Esophagus (tissue), 2 donors: ENCODE data around the gene PAX3. TPM values are rescaled to one million over a fixed set of nuclear protein-coding genes. Genes with fewer than 3 reads are reported as not detected.

Experiments
- H3K27ac ChIP-seq, 2 donors: one replicate each; pipeline ENCODE4 v1.5.1; 2013; ENCODE audit warnings: low read depth in 2 of 2, mild to moderate bottlenecking in 2 of 2, inconsistent platforms in 1 of 2, low read length in 1 of 2, moderate library complexity in 1 of 2
- H3K27me3 ChIP-seq, 2 donors: one replicate each; pipeline ENCODE4 v1.6.1; 2013; ENCODE audit warnings: low read length in 2 of 2, control low read depth in 1 of 2, mild to moderate bottlenecking in 1 of 2; ENCODE audit not compliant: insufficient read depth in 2 of 2, control insufficient read depth in 1 of 2
- H3K36me3 ChIP-seq, 2 donors: one replicate each; pipeline ENCODE4 v1.6.1; 2013; ENCODE audit warnings: low read length in 1 of 2; ENCODE audit not compliant: control insufficient read depth in 2 of 2, insufficient read depth in 2 of 2
- H3K4me1 ChIP-seq, 2 donors: one replicate each; pipeline ENCODE4 v1.6.1; 2013; ENCODE audit warnings: low read length in 1 of 2; ENCODE audit not compliant: control insufficient read depth in 2 of 2, insufficient read depth in 2 of 2
- H3K4me3 ChIP-seq, 2 donors: one replicate each; pipeline ENCODE4 v1.5.1; 2013; ENCODE audit warnings: low read length in 2 of 2, mild to moderate bottlenecking in 2 of 2, low read depth in 1 of 2, moderate library complexity in 1 of 2
- H3K9me3 ChIP-seq, 2 donors: one replicate each; pipeline ENCODE4 v1.6.1; 2013; ENCODE audit warnings: mild to moderate bottlenecking in 2 of 2, low read depth in 1 of 2, low read length in 1 of 2, moderate library complexity in 1 of 2; ENCODE audit not compliant: control insufficient read depth in 2 of 2, insufficient read depth in 1 of 2
- WGBS, 2 donors: extraction: QIAGEN DNeasy Blood & Tissue Kit; methylation state at CpG; one replicate each; pipeline ENCODE4 v1.1.7; 2013; 5-methylcytosine and 5-hydroxymethylcytosine counted together
- polyA plus RNA-seq, 2 donors: library from polyadenylated mRNA; stranded (reverse); fragments of 200-250 nt; gene quantifications; one replicate each; pipeline ENCODE4 v1.2.3, GENCODE V29; 2013
- donor health status: healthy with polysubstance abuse.
- donor health status: Bipolar disorder and iron deficiency.

Gene PAX3
- polyA plus RNA-seq, 2 donors = not detected

DNA sequence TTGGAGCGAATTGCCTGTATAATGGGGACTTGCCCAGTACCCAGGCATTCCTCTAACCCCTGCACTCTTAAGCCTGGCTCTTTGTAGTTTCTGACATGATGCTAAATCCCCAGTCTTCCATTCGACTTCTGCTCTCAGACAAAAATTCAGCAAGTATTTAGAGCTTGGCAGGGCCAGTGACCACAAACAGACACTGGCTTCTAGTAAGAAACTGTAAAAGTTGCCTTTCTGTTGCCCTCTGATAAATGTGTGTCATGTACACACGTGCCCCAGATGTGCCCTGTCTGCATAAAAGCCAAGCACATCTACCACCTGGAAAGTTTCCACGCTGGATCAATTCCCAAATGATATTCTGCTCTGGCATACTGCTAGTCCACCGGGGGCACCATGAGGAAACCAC, 18.0 kb downstream of the PAX3 start:
- Histone ChIP-seq H3K36me3 (no peaks in the 10 kb centered on the region), H3K27ac (no peak overlapping the region), H3K9me3 (no peaks in the 10 kb centered on the region), H3K27me3 (peaks cover 0 to 5% of the 10 kb centered on the region in 2 donors), H3K4me3 (no peak overlapping the region), H3K4me1 (no peaks in the 10 kb centered on the region)
- 49 to 51% methylated on average over 5 of the region's 5 CpGs for WGBS, 2 donors

GRCh38 chr2:222272446-222273015, 26.3 kb downstream of the PAX3 start:
- no peaks in the 10 kb centered on the region for H3K27me3 ChIP-seq
- H3K27ac ChIP-seq = no peak overlapping the region
- H3K4me3 ChIP-seq = no peak overlapping the region
- no peaks in the 10 kb centered on the region for H3K9me3 ChIP-seq
- H3K36me3 ChIP-seq = no peaks in the 10 kb centered on the region
- H3K4me1 ChIP-seq = no peaks in the 10 kb centered on the region
- 37 to 38% methylated on average over 4 of the region's 4 CpGs for WGBS, 2 donors

GRCh38 chr2:222271854-222272253, 26.9 kb downstream of the PAX3 start:
- Histone ChIP-seq H3K4me3 (no peak overlapping the region), H3K27me3 (no peaks in the 10 kb centered on the region), H3K4me1 (no peaks in the 10 kb centered on the region), H3K27ac (no peak overlapping the region), H3K9me3 (no peaks in the 10 kb centered on the region), H3K36me3 (no peaks in the 10 kb centered on the region)
- 64 to 65% methylated on average over 5 of the region's 5 CpGs for WGBS, 2 donors

GRCh38 chr2:222270396-222270795, 28.4 kb downstream of the PAX3 start:
- Histone ChIP-seq H3K4me3 (no peak overlapping the region), H3K36me3 (no peaks in the 10 kb centered on the region), H3K27ac (no peak overlapping the region), H3K27me3 (no peaks in the 10 kb centered on the region), H3K4me1 (no peaks in the 10 kb centered on the region), H3K9me3 (no peaks in the 10 kb centered on the region)
- WGBS, 2 donors = 87 to 91% methylated on average over 3 of the region's 3 CpGs

DNA sequence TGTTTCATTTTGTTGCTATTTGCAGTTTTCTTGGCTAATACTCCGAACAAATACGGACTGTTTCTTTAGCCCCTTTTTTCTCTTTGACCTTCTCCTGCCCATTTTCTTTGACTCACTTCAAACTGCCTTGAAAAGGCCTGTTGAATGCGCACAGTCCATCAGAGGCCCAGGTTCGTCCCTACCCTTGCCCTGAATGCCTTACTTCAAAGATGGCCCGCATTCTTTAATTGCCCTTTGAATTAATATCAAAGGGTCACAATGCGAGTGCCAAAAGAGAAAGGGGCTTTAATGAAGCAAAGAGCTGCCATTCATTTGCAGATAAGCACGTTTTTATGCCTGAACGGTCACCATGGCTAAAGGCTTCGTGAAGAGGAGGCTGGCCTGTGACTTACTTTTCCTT, 29.7 kb downstream of the PAX3 start:
- Histone ChIP-seq H3K27ac (no peak overlapping the region), H3K27me3 (peaks cover 0 to 2% of the 10 kb centered on the region in 2 donors)
- WGBS, 2 donors = 42 to 48% methylated on average over 9 of the region's 9 CpGs

DNA sequence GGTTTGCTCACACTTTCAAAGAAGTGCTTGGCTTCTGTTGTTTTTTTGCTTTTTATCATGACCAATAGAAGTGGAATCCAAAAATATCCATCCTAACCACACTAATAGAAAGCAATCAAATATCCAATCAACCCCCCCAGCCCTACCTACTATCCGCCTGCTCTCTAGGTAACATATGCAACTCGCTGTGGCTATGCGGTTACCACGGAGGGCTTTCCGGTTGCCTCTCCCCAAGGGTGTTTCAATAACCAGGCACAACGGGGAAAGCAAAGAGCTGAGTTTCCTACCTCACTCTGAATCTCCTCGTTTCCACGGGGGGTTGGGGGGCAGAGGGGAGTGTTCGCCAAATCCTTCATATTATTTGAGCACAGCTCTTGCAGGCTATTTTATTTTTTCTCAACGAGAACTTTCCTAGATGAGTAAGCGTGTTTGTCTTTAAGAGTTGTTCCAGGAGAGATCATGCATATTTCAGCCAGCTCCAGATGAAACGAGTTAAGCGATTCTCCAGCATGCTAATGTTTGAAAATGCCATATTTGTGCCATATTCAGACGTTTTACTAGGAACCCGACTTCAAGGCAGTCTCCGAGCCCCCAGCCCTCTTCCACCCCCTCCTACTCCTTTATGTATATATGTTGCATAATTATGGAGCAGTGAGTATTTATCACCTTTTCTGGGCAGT, 30.3 kb downstream of the PAX3 start:
- WGBS, 2 donors = 32 to 33% methylated on average over 16 of the region's 16 CpGs
- Histone ChIP-seq H3K27ac (no peak overlapping the region), H3K9me3 (no peaks in the 10 kb centered on the region), H3K4me3 (no peak overlapping the region), H3K4me1 (no peaks in the 10 kb centered on the region), H3K27me3 (peaks cover 0 to 2% of the 10 kb centered on the region in 2 donors), H3K36me3 (no peaks in the 10 kb centered on the region)

More for the DNA sequence above, 29.7 kb downstream of the PAX3 start:
- H3K4me1 ChIP-seq = no peaks in the 10 kb centered on the region
- no peaks in the 10 kb centered on the region for H3K36me3 ChIP-seq
- no peaks in the 10 kb centered on the region for H3K9me3 ChIP-seq
- H3K4me3 ChIP-seq = no peak overlapping the region

GRCh38 chr2:222264791-222265320, 33.9 kb downstream of the PAX3 start:
- 65 to 69% methylated on average over 4 of the region's 4 CpGs for WGBS, 2 donors
- no peaks in the 10 kb centered on the region for H3K36me3 ChIP-seq
- H3K4me3 ChIP-seq = no peak overlapping the region
- peaks cover 0 to 2% of the 10 kb centered on the region in 2 donors for H3K27me3 ChIP-seq
- H3K27ac ChIP-seq = no peak overlapping the region
- no peaks in the 10 kb centered on the region for H3K9me3 ChIP-seq
- H3K4me1 ChIP-seq = no peaks in the 10 kb centered on the region

DNA sequence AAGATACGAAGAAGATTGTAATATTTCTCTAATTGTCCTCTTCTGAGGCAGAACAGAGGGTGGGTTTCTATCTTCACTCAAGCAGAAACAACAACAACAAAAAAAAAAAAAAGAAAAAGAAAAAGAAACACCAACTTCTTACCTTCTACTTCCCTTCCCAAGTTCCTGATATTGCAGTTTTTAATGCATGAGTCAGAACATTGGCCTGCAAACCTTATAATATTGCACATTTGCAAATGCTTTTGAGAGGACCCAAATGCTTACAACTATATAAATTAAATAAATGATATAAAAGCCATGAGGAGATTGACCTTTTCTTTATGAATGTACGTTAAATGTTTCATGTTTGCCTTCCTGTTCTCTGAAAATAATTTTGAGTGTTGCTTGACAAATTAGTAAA, 37.3 kb downstream of the PAX3 start:
- no peak overlapping the region for H3K27ac ChIP-seq
- peaks cover 0 to 2% of the 10 kb centered on the region in 2 donors for H3K27me3 ChIP-seq
- no peaks in the 10 kb centered on the region for H3K36me3 ChIP-seq
- no peak overlapping the region for H3K4me3 ChIP-seq
- no peaks in the 10 kb centered on the region for H3K4me1 ChIP-seq
- H3K9me3 ChIP-seq = no peaks in the 10 kb centered on the region
- 50 to 56% methylated on average over 2 of the region's 2 CpGs for WGBS, 2 donors

GRCh38 chr2:222257645-222258044, 41.2 kb downstream of the PAX3 start:
- Histone ChIP-seq H3K27ac (no peak overlapping the region), H3K4me1 (no peaks in the 10 kb centered on the region), H3K9me3 (no peaks in the 10 kb centered on the region), H3K27me3 (peaks cover 0 to 2% of the 10 kb centered on the region in 2 donors), H3K36me3 (no peaks in the 10 kb centered on the region), H3K4me3 (no peak overlapping the region)
- 29 to 41% methylated on average over 6 of the region's 6 CpGs for WGBS, 2 donors

GRCh38 chr2:222256250-222256649, 42.5 kb downstream of the PAX3 start:
- H3K36me3 ChIP-seq = no peaks in the 10 kb centered on the region
- H3K9me3 ChIP-seq = no peaks in the 10 kb centered on the region
- H3K4me1 ChIP-seq = no peaks in the 10 kb centered on the region
- no peak overlapping the region for H3K27ac ChIP-seq
- 22 to 28% methylated on average over 8 of the region's 8 CpGs for whole genome bisulfite sequencing, 2 donors
- peaks cover 0 to 2% of the 10 kb centered on the region in 2 donors for H3K27me3 ChIP-seq
- no peak overlapping the region for H3K4me3 ChIP-seq
